H1 (cell line): ENCODE data around the gene PBX3. TPM values are rescaled to one million over a fixed set of nuclear protein-coding genes. Genes with fewer than 3 reads are reported as not detected.

Experiments used
- CHD7 ChIP-seq: fragments of 300-600 bp; sonication (generic); IDR thresholded peaks from 2 replicates; pipeline ENCODE4 v1.7.1; 2012; ENCODE audit warnings: low read length, moderate library complexity, mild to moderate bottlenecking, inconsistent platforms; ENCODE audit not compliant: insufficient replicate concordance
- EZH2 ChIP-seq: fragments of 200-600 bp; sonication (generic); IDR thresholded peaks from 2 replicates; pipeline ENCODE4 v1.7.1; 2012; ENCODE audit warnings: low read depth, mild to moderate bottlenecking, moderate library complexity, low read length, inconsistent platforms; ENCODE audit not compliant: severe bottlenecking
- NANOG ChIP-seq: IDR thresholded peaks from 2 replicates; pipeline ENCODE4 v1.6.1; 2011; ENCODE audit warnings: low read length, low read depth, mild to moderate bottlenecking, inconsistent platforms; ENCODE audit not compliant: insufficient read depth, poor library complexity, severe bottlenecking
- RNF2 ChIP-seq: fragments of 200-900, 300-1000 bp; sonication (generic); IDR thresholded peaks from 2 replicates; pipeline ENCODE4 v1.7.1; 2016; ENCODE audit warnings: borderline replicate concordance, low read depth, mild to moderate bottlenecking, antibody characterized with exemption, low read length; ENCODE audit not compliant: poor library complexity, severe bottlenecking; ENCODE audit errors: missing control alignments
- RXRA ChIP-seq: IDR thresholded peaks from 2 replicates; pipeline ENCODE4 v1.6.1; 2011; ENCODE audit warnings: low read depth, mild to moderate bottlenecking, low read length, moderate library complexity; ENCODE audit not compliant: insufficient read depth
- SIX5 ChIP-seq: IDR thresholded peaks from 2 replicates; pipeline ENCODE4 v1.6.1; 2011; ENCODE audit warnings: mild to moderate bottlenecking, low read depth, low read length
- polyA plus RNA-seq, 7 experiments: library from polyadenylated mRNA; depleted of rRNA in 3 of 7; stranded (reverse) in 5 of 7; unstranded in 2 of 7; fragments of >200 nt in 5 of 7; fragments of 200-250 nt in 2 of 7; gene quantifications; 1 replicate in 5 of 7; 2 replicates in 1 of 7; 4 replicates in 1 of 7; pipeline versions ENCODE4 v1.2.1 to v1.2.3, GENCODE V29; 2011 to 2013; ENCODE audit warnings: missing spikeins in 2 of 7, mixed read lengths in 2 of 7
- total RNA-seq: library from RNA; stranded (reverse); fragmentation: NEBNext Ultra II Directional; extraction: Animal tissue kit (Norgen Biotek cat#: 25700); gene quantifications from 2 replicates; pipeline ENCODE4 v1.2.1, GENCODE V29; 2021

PBX3 gene
- total and polyA plus RNA-seq, 2 of the 8 experiments (the other 6 are each of a cell fraction or from before 2014, with no cell fraction given): 22.7 to 44.3 TPM

GRCh38 chr9:125739436-125739835 lies 7.7 kb upstream of the PBX3 start (continued):
- TF ChIP-seq CHD7 (no peak), RNF2 (no peak), EZH2 (no peak), RXRA (no peak), SIX5 (no peak), NANOG (no peak)
- TF ChIP-seq, all 59 proteins: peak for 0
